Measurements from ENCODE around the gene CHST11.

DNA sequence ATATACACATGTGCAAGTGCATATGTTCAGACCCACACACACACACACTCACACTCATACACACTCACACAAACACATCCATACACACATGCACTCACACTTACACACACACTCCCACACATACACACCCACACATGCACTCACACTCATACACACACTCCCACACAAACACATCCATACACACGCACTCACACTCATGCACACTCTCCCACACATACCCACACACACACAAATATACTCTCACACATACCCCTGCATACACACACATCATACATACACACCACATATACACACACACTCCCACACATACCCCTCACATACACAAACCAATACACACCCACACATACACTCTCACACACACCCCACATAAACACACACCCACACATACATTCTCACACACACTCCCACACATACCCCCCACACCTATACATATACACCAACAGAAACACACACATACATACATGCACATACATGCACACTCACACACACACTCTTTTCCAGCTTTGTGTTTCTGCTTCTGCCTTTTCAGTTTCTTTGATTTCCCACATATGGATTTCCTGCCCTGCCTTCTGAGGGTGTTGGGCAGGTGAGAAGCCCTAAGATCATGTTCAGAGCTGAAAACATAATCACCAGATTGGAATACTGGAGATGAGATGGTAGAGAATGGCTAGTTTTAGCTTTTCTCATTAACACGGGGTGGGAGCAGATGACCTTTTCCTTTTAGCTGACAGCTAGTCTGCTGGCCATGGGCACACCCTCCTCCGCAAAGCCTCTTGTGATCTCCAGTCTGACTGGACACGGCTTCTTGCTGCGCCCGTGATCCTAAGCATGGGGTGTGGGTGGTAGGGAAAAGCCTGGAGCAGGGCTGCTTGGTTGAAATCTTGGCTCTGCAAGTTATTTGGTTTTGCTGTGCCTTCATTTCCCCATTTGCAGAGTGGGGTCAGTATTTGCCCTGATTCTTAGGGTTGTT lies 214.0 kb downstream of the CHST11 start:
- TF ChIP-seq, protein P1, sequence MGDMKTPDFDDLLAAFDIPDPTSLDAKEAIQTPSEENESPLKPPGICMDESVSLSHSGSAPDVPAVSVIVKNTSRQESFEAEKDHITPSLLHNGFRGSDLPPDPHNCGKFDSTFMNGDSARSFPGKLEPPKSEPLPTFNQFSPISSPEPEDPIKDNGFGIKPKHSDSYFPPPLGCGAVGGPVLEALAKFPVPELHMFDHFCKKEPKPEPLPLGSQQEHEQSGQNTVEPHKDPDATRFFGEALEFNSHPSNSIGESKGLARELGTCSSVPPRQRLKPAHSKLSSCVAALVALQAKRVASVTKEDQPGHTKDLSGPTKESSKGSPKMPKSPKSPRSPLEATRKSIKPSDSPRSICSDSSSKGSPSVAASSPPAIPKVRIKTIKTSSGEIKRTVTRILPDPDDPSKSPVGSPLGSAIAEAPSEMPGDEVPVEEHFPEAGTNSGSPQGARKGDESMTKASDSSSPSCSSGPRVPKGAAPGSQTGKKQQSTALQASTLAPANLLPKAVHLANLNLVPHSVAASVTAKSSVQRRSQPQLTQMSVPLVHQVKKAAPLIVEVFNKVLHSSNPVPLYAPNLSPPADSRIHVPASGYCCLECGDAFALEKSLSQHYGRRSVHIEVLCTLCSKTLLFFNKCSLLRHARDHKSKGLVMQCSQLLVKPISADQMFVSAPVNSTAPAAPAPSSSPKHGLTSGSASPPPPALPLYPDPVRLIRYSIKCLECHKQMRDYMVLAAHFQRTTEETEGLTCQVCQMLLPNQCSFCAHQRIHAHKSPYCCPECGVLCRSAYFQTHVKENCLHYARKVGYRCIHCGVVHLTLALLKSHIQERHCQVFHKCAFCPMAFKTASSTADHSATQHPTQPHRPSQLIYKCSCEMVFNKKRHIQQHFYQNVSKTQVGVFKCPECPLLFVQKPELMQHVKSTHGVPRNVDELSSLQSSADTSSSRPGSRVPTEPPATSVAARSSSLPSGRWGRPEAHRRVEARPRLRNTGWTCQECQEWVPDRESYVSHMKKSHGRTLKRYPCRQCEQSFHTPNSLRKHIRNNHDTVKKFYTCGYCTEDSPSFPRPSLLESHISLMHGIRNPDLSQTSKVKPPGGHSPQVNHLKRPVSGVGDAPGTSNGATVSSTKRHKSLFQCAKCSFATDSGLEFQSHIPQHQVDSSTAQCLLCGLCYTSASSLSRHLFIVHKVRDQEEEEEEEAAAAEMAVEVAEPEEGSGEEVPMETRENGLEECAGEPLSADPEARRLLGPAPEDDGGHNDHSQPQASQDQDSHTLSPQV (IDR thresholded peaks at IDR 0.05): no peak
- TF ChIP-seq, protein P2, sequence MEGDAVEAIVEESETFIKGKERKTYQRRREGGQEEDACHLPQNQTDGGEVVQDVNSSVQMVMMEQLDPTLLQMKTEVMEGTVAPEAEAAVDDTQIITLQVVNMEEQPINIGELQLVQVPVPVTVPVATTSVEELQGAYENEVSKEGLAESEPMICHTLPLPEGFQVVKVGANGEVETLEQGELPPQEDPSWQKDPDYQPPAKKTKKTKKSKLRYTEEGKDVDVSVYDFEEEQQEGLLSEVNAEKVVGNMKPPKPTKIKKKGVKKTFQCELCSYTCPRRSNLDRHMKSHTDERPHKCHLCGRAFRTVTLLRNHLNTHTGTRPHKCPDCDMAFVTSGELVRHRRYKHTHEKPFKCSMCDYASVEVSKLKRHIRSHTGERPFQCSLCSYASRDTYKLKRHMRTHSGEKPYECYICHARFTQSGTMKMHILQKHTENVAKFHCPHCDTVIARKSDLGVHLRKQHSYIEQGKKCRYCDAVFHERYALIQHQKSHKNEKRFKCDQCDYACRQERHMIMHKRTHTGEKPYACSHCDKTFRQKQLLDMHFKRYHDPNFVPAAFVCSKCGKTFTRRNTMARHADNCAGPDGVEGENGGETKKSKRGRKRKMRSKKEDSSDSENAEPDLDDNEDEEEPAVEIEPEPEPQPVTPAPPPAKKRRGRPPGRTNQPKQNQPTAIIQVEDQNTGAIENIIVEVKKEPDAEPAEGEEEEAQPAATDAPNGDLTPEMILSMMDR (IDR thresholded peaks at IDR 0.05 in 2 of 3, conservative IDR thresholded peaks at IDR 0.05 in 1 of 3; ENCODE audit: control insufficient read depth in 2 of 3, extremely low read depth in 1 of 3, insufficient read depth in 1 of 3, low read depth in 3 of 3, low read length in 3 of 3): no peak
- no peak for TF ChIP-seq TARDBP (IDR thresholded peaks at IDR 0.05; ENCODE audit: borderline replicate concordance)
- TF ChIP-seq EGR1 (IDR thresholded peaks at IDR 0.05; ENCODE audit: borderline replicate concordance in 1 of 2, low read depth in 2 of 2, low read length in 2 of 2): peak in 1 of 2 experiments; percentile 44; a peak in 2 of 3 replicates
- TF ChIP-seq YY1 (IDR thresholded peaks at IDR 0.05; ENCODE audit: low read depth, low read length): no peak
- TF ChIP-seq, protein P3, sequence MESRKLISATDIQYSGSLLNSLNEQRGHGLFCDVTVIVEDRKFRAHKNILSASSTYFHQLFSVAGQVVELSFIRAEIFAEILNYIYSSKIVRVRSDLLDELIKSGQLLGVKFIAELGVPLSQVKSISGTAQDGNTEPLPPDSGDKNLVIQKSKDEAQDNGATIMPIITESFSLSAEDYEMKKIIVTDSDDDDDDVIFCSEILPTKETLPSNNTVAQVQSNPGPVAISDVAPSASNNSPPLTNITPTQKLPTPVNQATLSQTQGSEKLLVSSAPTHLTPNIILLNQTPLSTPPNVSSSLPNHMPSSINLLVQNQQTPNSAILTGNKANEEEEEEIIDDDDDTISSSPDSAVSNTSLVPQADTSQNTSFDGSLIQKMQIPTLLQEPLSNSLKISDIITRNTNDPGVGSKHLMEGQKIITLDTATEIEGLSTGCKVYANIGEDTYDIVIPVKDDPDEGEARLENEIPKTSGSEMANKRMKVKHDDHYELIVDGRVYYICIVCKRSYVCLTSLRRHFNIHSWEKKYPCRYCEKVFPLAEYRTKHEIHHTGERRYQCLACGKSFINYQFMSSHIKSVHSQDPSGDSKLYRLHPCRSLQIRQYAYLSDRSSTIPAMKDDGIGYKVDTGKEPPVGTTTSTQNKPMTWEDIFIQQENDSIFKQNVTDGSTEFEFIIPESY (IDR thresholded peaks at IDR 0.05): no peak
- no peak; the same call in 1 of the 2 replicates for TF ChIP-seq POLR2A (IDR thresholded peaks at IDR 0.05; ENCODE audit: low read depth, low read length)
- no peak for TF ChIP-seq RELA (IDR thresholded peaks at IDR 0.05; ENCODE audit: borderline replicate concordance, partially characterized antibody)
- no peak for TF ChIP-seq ZZZ3 (IDR thresholded peaks at IDR 0.05; ENCODE audit: control insufficient read depth, insufficient read length, low read depth)
- peak; percentile 7; the same call in 1 of the 2 replicates for TF ChIP-seq POLR2AphosphoS5 (IDR thresholded peaks at IDR 0.05; ENCODE audit: low read length)
- no peak for TF ChIP-seq BACH1 (IDR thresholded peaks at IDR 0.05; ENCODE audit: borderline replicate concordance)
